Hematopoietic multipotent progenitor cell (in vitro differentiated cells): ENCODE data around the gene MRPL40. TPM values are rescaled to one million over a fixed set of nuclear protein-coding genes. Genes with fewer than 3 reads are reported as not detected.

Experiments used
- DNase-seq, 3 donors: peaks; one replicate each; pipeline ENCODE4 v3.0.0-alpha.2; 2011 to 2015; ENCODE audit warnings: low read depth in 2 of 3, low spot score in 2 of 3
- total RNA-seq: library from RNA; depleted of rRNA; stranded (reverse); fragments of >200 nt; gene quantifications from one replicate; pipeline ENCODE4 v1.2.3, GENCODE V29; 2012

The MRPL40 gene
- total RNA-seq, 1 donor: 10.0 TPM

GRCh38 chr22:19406281-19406811 is 26.0 kb upstream of the MRPL40 start:
- no peak for DNase-seq

GRCh38 chr22:19406846-19407245 is 25.5 kb upstream of the MRPL40 start:
- no peak for DNase-seq

- DNase-seq: no peak
Measured at GRCh38 chr22:19407649-19408606, 24.4 kb upstream of the MRPL40 start.

GRCh38 chr22:19410941-19411689 is 21.2 kb upstream of the MRPL40 start:
- no peak for DNase-seq

GRCh38 chr22:19411690-19412045 is 20.7 kb upstream of the MRPL40 start:
- DNase-seq: no peak

- no peak for DNase-seq
Measured at GRCh38 chr22:19412478-19412877, 19.9 kb upstream of the MRPL40 start.

- no peak for DNase-seq
Measured at GRCh38 chr22:19412923-19413322, 19.4 kb upstream of the MRPL40 start.

- DNase-seq: no peak
Measured at GRCh38 chr22:19419086-19419463, 13.3 kb upstream of the MRPL40 start.

GRCh38 chr22:19419464-19420178 is 12.7 kb upstream of the MRPL40 start:
- DNase-seq: peak in 2 of 3 donors; percentile 23 to 47

- no peak for DNase-seq
Measured at GRCh38 chr22:19420321-19420720, 12.0 kb upstream of the MRPL40 start.

- no peak for DNase-seq
Measured at GRCh38 chr22:19422440-19423301, 9.7 kb upstream of the MRPL40 start.

GRCh38 chr22:19424186-19424500 is 8.2 kb upstream of the MRPL40 start:
- DNase-seq: no peak

- DNase-seq: peak in 2 of 3 donors; percentile 17 to 34
Measured at GRCh38 chr22:19429950-19430889, 2.1 kb upstream of the MRPL40 start.

- DNase-seq: peak in 1 of 3 donors; percentile 23
Measured at GRCh38 chr22:19430890-19431541, 1.3 kb upstream of the MRPL40 start.

- DNase-seq: peak; percentile 75 to 80 (median 77)
Measured at GRCh38 chr22:19431649-19432132, 654 bp upstream of the MRPL40 start, which contains the start of gene HIRA. TSS of gene HIRA (minus strand) at chr22:19431733. CDS start at chr22:19431476, 257 bp downstream.

GRCh38 chr22:19434401-19434800 is 2.1 kb downstream of the MRPL40 start:
- DNase-seq: no peak

- no peak for DNase-seq
Measured at GRCh38 chr22:19434829-19435580, 2.7 kb downstream of the MRPL40 start.
